DMS153 treated with DMSO at 0.1 percent for 48 hours (cell line): ENCODE results near the gene SPG11.
A peak's percentile ranks its signal among the peaks of the same experiment; 100 is the strongest.
"Not testable (repeated sequence)": the region's sequence is repeated elsewhere in the genome, so short reads cannot be mapped to it uniquely, and the experiment has no call there.

Experiments used
- DNase-seq: peaks from one replicate; lab custom pipeline; 2025; ENCODE audit not compliant: unreplicated experiment; lab: John Stamatoyannopoulos, UW

SPG11 gene

DNA sequence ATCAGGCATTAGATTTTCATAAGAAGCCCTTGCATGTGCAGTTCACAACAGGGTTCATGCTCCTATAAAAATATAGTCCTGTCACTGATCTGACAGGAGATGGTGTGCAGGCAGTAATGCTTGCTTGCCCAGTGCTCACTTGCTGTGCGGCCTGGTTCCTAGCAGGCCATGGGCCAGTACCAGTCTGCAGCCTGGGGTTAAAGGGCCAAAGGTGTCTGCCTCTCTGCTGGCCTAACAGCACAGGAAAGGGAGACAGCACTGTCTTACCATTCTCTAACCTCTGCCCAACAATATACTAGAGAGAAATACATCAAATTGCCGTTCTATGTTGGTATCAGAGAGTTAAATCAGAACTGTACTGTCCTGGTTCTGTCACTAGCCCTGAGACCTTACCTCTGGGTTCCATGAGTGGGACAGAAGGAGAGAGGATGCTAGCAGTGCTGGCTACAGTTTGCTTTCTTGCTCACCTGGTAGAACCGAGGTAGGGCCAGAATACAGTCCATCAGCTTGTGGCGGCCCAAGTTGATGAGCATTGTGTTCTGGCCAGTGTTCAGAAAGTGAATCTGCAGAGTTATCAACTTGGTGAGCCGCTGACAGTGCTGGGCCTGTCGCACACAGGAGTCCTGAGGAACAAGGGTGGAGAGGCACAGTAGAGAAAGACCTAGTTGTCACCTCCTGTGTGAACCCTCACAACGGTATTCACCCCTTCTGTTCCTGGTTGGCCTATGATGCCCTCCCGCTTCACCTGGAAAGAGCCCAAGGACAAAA lies 97.9 kb downstream of the SPG11 start:
- DNase-seq, result no peak

DNA sequence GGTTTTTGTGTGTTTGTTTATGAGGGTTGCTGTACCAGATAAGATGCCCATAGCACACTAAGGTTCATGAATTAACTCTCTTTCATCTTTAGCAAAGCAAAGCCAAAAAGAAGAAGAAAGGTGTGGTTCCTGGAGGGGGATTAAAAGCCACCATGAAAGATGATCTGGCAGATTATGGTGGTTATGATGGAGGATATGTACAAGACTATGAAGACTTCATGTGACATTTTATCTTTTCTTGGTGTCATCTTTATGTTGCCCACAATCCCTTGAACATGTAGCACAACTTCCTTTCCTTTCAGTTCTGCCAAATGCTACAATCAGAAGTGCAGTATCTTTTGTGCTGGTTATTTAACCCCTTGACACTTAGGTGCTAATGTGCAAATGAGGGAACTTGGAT lies 102.5 kb downstream of the SPG11 start:
- not testable (repeated sequence) for DNase-seq

DNA sequence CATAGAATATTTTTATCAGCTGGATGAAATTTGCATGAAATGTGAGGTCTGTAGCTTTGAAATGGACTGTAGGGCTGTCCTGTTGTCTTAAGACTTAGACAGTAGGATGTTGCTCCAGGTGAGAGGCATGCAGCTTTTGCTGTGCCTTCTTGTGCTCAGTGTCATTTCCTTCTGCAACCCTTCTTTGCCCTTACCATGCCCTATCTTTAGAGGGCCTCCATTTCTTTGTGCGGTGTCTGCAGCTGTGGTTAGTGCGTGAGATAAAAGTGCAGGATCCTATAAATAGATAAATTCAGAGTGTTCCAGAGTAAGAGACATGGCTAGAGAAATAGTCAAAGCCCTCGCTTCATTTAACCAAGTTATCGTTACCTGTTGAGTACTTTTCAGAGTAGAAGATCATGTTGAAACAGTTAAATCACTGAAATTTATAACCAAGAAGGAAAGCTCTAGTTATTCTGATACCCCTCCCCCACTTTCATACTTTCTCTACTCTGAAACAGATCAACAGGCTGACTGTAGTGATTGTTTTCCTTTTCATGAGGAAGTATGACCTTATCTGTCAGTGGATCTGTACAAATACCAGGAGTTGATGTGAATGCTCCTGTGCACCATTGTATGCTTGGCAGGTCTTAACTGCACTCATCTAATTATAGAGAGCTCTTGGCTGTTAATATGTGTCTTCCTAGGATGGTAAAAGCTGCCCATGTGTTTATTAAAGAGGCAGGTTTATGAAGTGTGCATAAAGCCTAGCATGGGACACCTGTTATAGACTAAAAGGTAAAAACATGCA lies 108.3 kb downstream of the SPG11 start:
- no peak for DNase-seq

DNA sequence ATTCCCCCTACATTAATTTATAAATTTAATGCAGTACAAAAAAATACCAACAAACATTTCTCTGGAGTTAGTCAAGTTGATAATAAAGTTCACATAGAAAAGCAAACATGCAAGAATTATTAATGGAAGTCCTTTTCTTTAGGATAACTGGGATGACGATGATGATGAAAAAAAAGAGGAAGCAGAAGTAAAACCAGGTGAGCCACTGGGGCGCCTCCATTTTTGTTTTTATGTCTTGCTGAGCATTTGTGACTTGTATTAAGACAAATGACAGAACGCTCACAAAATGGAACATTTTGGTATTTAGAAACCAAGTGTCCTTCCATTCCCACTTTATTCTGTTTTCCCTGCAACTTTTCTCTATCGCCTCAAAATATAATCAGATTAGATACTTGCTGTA lies 112.7 kb downstream of the SPG11 start:
- no peak for DNase-seq

DNA sequence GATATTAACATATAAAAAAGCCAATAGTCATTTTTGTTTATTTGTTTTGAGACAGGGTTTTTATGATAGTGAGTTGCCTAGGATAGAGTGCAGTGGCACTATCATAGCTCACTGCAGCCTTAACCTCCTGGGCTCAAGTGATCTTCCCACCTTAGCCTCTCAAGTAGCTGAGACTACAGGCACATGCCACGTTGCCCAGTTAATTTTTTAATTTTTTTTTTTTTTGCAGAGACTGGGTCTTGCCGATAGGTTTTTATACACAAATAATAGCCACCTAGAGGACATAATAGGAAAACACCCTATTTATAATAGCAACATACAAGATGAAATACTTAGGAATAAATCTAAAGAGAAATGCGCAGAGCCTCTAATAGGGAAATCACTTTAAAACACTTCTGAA lies 113.2 kb downstream of the SPG11 start:
- DNase-seq, result no peak

DNA sequence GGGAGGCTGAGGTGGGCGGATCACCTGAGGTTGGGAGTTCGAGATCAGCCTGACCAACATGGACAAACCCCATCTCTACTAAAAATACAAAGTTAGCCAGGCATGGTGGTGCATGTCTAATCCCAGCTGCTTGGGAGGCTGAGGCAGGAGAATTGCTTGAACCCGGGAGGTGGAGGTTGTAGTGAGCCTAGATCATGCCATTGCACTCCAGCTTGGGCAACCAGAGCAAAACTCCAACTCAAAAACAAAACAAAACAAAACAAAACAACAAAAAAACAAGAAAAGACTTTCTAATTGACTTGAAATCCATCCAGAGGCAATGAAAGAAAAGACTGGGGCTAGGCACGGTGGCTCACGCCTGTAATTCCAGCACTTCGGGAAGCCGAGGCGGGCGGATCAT lies 114.3 kb downstream of the SPG11 start:
- DNase-seq, result not testable (repeated sequence)

DNA sequence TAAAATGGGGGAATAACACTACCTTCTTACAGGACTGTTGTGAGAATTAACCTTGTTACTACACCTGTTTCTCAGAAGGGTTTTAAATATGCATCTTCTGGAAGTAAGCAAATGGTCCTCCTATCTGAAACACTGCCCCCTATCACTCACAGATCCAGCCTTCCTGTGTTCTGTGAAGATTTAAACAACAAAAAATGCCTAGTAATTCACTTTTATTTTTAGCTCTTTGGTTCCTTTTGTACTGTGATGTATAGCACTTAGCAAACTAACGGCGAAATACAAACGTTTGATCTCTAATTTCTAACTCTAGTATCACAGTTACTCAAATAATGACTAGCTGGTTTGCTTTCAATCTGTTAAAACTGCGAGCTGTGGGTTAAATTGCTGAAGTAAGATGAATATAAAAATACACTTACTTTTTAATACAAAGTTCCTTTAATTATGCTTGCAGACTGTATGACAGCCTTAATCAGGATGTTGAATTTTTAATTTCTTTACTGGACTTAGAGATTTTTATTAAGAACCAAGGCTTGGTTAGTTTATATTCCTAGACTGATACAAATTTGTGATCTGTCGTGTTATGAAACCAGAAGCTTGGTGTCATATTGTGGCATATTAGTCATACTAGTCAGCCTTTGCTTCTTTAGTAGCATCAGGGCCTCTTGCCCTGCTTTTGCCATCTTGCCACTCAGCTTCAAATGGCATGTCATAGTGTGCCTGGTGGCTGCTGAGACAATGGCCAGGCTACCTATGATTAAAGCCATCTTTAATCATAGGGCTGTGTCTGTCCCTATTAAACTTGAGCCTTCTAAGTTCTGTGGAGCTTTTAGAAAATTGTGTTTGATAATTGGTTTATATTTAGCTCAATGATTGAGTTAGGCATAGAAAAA lies 117.3 kb downstream of the SPG11 start:
- no peak for DNase-seq

DNA sequence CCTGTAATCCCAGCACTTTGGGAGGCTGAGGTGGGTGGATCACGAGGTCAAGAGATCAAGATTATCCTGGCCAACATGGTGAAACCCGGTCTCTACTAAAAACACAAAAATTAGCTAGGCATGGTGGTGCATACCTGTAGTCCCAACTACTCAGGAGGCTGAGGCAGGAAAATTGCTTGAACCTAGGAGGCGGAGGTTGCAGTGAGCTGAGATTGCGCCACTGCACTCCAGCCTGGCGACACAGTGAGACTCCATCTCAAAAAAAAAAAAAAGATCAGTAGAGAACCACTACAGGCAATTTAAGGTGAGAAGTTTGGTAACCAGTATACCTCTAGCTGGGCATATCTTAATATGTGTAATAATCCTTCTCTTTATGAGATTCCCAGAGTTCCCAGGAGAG lies 118.7 kb downstream of the SPG11 start:
- DNase-seq, result not testable (repeated sequence)

DNA sequence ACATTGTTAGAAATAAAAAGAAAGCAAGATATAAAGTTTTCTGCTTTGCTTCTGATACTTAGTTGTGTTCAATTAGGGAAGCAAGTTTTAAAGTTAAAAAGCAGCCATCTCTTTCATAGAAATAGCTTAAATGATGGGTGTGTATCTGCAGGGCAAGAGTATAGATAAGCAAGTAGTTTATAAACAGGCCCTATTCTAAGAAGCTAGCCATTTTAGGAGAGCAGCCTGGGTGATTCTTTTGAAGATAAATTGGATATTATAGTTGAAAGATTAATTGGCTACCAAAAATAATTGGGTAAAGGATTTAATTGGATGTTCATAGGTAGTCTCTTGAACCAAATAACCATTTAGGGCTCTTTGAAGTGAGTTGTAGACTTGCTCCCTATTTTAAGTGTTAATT lies 120.9 kb downstream of the SPG11 start:
- DNase-seq, result no peak

DNA sequence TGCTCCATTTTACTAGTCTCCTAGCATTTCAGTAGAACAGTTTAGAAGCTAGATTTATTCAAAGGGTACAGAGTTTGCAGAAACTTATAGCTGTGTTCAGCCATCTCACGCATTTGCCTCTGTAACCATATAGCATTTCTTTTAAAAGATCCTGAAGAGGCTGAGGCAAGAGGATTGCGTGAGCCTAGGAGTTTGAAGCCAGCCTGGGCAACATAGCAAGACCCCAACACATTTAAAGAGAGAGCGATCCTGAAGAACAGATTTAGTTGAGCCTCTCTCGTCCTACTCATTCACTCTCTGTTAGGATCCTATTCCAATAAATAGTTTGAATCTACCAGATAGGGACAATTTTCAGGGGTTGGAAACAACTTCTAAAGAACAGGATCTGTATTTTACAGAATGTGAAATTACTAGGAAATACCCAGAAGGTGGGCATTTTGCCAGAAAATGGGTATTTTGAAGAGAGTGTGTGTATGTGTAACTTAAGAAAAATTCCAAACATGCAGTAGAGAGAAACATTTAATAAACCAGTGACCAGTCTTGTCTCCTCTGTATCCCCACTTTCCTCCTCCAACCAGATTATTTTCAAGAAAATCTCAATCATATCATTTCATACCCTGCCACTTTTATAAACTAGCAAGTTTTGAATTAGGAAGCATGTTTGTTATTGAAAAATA lies 122.0 kb downstream of the SPG11 start:
- no peak for DNase-seq

DNA sequence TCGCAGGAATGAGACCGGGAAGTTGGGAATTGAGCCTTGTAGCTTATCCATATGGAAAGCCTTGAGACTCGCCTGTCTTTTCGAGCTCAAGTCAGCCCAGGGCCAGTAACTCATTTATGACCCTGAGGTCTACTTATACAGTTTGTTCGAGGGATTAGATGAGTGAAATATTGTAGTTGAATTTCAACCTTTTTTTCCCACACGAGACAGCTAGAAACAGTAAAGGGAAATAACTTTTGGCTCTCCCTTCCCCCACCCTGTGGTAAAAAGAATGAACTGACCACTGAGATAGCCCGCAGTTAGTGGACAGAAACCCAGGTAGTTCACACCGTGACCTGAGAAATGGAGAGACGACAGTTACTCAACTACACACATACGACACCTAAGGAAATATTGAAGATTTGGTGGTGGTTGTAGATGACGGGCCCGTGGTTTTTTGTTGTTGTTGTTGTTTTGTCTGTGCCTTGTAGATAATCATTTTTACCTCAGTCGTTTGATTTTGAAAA lies 125.7 kb downstream of the SPG11 start:
- DNase-seq, result no peak

DNA sequence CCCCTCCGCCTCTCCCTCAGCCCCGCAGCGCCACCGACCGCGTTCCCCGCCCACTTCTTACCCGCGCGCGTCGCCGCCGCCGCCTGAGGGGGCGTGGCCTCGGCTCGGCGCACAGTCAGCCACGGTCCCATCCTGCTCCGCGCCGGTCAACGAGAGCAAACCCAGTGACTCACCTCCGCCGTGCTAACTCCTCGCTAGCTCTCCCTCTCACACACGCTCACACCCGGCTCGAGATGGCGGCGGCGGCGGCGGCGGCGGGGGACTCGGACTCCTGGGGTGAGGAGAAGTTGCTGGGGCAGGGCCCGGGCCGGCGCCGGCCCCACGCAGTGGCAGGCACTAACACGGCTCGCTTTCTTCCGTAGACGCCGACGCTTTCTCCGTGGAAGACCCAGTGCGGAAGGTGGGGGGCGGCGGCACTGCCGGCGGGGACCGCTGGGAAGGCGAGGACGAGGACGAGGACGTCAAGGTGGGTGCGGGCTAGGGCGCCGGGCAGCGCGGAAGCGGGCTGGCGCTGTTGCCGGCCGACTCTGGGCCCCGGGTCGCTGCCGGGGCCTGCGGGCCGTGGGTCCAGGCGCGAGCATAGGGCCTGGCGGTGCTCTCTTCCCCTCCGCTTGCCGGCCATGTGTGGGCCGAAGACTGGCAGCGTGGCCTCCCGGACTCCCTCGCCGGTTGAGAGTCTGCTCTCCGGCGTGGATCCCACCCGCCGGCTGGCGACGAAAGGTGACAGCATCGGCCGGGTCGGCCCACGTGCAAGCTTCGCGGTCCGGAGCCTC lies 126.3 kb downstream of the SPG11 start, which contains the start of gene EIF3J:
TSS of gene EIF3J (plus strand) at position 186 of the 773 bp plus-strand sequence. CDS start at position 234, 48 bp downstream.
- peak; percentile 52 for DNase-seq

DNA sequence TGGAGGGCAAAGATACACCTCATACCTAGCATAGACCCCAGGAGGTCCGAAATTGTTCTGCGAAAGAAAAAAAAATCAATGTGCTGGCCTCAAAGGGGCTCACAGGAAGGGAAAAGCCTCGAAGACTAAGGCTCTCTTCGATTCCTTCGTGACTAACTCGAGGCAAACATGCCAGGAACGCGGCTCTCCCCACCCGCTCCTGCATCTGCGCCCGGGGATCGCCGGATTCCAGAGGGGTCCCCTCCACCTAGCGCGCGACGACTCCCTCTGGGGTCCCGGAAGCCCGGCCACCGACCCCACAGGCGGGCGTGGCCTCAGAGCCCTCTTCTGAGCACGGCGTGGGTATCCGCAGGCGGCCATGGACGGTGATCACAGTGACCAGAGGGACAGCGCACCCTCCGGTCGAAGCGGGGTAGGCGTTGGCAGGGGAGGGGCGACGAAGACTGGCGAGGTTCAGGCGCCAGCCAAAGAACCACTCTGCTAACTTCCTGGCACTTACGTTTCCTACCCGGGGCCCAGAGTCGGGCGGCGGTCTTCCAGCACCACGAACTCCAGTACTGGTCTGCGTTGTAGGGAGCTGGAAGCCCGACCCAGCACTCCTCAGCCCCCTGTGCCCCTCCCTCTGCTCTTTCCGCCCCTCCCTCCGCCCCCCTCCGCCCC lies 127.0 kb downstream of the SPG11 start:
- DNase-seq, result peak; percentile 52

DNA sequence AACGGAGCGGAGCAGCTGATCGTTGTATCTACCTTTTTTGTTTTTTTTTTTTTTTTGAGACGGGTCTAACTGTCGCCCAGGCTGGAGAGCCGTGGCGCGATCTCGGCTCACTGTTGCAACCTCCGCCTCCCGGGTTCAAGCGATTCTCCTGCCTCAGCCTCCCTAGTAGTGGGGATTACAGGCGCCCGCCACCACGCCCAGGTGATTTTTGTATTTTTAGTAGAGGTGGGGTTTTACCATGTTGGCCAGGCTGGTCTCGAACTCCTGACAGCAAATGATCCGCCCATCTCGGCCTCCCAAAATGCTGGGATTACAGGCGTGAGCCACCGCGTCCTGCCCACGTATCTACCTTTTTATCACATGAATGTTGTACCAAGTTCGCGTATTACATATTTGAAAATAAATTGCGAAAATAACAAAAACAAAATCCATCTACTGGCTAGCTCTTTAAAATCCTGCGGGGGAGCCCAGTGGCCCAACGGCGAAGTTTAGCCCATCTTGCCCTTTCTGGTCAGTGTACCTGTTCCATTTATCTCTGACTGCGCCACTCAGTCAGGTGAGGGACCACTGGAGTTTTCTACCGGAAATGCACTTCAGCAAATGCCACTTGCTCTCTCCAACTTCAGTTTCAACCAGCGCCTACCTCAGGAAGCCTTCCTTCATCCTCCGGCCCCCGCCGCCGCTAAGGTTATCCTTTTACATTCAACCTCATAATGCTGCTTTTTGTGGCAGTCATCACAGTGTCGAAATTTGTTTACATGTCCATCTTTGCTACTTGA lies 127.8 kb downstream of the SPG11 start:
- DNase-seq, result peak; percentile 7

DNA sequence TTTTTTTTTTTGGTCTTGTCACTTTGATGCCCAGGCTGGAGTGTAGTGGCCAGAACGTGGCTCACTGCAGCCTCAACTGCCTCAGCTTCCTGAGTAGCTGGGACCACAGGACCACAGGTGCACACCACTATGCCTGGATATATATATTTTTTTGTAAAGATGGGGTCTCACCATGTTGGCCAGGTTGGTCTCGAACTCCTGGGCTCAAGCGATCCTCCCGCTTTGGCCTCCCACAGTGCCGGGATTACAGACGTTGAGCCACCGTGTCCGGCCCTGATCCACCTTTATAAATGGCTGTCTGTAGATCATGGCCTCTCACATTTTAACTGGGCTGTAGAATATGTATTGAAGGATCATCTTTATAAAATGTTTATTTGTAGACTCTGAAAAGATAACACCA lies 128.4 kb downstream of the SPG11 start:
- no peak for DNase-seq

DNA sequence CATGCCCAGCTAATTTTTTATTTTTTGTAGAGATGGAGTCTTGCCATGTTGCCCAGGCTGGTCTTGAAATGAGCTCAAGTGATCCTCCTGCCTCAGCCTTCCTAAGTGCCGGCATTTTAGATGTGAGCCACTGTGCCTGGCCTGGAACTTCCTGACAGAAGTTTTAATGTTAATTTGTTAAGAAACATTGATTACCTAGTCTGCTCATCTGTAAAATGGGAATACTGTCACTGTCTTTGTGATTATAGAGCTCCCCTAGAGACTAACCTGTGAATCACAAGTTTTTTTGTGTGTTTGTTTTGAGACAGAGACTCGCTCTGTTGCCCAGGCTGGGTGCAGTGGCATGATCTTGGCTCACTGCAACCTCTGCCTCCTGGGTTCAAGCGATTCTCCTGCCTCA lies 130.8 kb downstream of the SPG11 start:
- no peak for DNase-seq

DNA sequence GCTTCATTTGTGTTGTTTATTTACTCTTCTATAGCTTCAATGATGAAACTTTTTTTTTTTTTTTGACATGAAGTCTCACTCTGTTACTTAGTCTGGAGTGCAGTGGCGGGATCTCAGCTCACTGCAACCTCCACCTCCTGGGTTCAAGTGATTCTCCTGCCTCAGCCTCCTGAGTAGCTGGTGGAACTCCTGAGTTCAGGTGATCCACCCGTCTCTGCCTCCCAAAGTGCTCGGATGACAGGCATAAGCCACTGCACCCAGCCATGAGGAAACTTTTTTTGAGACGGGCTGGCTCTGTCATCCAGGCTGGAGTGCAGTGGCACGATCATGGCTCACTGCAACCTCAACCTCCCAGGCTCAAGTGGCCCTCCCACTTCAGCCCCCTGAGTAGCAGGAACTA lies 131.2 kb downstream of the SPG11 start:
- not testable (repeated sequence) for DNase-seq

DNA sequence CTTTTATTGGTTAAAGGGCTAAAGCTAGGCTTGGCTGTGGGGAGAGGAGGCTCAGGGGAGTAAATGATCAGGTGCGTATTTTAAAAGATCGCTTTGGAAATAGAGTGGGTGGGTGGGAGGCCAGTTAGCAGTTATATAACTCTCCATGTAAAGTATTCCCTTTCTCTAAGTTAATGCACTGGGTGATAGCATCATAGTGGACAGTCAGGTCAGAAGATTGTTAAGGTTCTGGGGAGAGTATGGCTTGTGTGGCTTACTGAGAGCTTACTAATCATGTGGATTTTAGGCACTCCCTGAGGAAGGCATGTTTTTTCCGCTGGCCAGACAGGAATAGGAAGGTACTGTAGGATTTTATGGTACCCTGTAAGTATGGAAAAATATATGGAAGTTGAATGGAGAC lies 132.8 kb downstream of the SPG11 start:
- no peak for DNase-seq
